Measurements from ENCODE around the gene NUP98. TPM values are rescaled to one million over a fixed set of nuclear protein-coding genes. Genes with fewer than 3 reads are reported as not detected.

Gene NUP98
- total RNA-seq, 1 donor from 2014 or later, result 137 TPM

DNA sequence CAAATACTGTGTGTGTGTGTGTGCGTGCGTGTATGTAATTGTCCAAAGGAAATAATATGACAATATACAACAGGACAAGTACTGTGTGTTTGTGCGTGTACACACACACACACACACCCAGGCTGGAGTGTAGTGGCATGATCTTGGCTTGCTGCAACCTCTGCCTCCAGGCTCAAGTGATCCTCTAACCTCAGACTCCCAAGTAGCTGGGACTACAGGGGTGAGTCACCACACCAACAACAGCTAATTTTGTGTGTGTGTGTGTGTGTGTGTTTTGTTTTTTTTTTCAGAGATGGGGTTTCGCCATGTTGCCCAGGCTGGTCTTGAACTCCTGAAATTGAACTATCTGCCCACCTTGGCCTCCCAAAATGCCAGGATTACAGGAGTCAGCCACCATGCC is 61.5 kb downstream of the NUP98 start:
- no peak for DNase-seq (ENCODE audit: low spot score)

DNA sequence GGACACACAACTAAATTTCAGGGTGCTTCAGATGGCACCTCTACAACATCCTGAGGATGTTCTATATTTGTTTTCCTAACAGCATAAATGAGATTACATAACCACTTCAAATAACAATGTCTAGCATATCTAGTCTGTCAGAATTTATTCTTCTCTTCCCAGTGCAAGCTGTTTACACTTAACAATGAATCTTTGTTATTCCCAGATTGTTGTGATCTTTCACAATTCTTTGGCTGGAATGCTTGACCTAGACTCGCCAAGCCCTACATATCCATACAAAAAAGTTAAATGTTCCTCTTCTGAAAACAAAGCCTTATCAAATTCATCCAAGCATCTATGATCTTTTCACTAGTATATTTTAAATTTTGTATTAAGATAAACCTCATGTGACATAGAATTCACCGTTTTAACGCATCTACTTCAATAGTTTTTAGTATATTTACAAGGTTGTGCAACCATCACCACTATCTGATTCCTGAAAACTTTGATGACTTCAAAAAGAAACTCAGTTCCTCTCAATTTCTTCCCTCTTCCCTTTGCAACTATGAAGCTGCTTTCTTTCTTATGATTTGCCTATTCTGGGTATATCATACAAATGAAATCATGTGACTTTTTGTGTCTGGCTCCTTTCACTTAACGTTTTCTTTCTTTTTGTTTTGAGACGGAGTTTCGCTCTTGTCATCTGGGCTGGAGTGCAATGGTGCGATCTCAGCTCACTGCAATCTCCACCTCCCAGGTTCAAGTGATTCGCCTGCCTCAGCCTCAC is 64.5 kb downstream of the NUP98 start:
- DNase-seq (ENCODE audit: low spot score), result no peak

DNA sequence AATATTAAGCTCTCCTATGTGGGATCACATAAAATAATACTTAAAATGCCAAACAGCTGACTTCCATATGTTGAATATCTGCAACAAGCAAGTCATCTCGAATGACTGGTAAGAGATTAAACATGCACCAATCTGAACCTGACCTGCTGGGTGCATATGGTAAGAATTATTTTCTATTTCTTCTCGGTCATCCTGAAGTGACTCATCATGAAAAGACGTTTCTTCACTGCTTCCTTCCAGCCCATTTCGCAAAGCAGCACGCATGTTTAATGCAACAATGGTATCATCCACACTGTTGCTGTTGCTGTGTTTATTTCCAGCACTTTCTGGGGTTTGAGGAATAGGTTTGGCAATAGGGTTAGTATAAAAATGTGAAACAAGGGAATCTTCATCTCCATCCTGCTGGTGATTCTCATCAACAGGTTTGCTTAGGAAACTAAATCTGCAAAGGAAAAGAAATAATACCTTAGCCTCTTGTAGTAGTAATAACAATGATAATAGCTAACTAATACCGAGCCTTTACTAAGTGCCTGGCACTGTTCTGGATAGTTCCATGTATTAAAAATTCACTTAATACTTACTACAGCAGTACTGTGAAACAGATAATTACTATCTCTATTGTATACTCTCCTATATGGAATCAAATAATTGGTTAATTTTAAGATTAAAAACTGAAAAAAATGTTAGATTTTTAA is 74.2 kb downstream of the NUP98 start:
- no peak for DNase-seq (ENCODE audit: low spot score)

DNA sequence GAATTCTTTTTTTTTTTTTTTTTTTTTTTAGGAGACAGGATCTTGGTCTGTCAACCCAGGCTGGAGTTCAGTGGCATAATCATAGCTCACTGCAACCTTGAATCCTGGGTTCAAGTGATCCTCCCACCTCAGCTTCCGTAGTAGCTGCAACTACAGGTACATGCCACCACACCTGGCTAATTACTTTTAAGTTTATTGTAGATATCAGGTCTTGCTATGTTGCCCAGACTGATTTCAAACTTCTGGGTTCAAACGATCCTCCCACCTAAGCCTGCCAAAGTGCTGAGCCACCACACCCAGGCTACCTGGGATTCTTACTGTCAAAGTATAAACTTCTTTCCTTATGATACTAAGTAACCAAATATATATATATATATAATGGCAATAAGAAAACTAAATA is 75.3 kb downstream of the NUP98 start:
- no peak for DNase-seq (ENCODE audit: low spot score)

DNA sequence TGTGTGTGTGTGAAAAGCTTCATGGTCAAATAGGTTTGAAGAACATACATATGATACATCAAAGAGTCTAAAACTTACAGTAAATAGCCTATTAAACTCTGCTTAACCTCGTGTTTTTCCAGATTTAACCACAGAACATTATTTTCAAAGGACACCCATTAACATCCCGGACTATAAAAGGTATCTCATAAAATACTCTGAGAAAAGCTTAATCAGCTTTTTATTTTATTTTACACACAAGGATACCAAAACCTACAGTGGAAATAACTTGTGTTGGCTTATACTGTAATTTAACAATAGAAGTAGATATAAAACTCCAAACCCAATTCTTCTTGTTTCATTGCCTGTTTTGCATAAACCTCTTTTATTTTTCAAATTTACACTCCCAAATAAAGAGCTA is 76.4 kb downstream of the NUP98 start:
- DNase-seq (ENCODE audit: low spot score), result no peak

DNA sequence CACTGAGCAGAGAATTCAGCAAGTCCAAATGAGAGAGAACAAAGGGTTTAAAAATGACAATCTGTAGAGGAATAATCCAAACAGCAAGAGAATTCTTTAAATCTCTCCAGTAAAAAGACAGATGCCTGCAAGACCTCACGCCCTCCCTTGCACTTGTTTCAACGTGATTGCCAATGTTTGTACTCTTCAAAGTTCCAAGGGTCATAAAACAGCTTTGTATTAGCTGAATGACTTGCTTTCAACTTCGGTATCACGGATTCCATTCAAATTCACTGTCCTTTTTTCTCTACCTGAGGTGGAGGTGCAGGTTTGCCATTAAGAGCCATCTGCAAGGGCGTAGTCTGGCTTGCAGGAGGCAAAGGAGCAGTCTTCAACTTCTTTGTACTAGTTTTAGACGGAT is 85.1 kb downstream of the NUP98 start:
- DNase-seq (ENCODE audit: low spot score), result no peak

DNA sequence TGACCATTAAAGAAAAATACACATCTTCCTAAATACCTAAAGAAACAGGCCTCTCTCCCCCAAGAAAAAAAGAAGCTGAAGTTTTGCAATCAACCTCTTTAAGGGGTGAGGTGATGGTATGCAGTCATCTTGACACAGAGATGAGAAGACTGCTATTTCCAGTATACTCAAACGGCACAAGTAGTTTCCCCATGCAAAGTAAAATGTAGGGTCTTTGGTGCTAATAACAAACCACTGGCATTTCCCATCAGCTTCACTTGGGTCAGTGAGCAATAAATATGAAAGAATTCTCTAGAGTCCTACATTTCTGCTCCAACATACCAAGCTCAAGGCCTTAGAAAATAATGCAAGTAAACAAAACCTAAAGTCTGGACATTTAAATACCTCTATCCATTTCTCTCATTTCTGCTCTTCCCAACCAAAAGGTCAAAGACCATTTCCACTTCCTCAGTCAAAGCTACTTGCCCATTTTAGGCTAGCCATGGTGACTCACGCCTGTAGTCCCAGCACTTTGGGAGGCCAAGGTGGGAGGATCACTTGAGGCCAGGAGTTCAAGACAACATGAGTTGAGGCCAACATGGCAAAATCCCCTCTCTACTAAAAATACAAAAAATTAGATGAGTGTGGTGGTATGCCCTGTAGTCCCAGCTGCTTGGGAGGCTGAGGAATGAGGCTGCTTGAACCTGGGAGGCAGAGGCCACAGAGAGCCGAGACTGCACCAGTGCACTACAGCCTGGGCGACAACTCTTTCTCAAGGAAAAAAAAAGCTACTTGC is 86.7 kb downstream of the NUP98 start:
- DNase-seq (ENCODE audit: low spot score), result no peak

DNA sequence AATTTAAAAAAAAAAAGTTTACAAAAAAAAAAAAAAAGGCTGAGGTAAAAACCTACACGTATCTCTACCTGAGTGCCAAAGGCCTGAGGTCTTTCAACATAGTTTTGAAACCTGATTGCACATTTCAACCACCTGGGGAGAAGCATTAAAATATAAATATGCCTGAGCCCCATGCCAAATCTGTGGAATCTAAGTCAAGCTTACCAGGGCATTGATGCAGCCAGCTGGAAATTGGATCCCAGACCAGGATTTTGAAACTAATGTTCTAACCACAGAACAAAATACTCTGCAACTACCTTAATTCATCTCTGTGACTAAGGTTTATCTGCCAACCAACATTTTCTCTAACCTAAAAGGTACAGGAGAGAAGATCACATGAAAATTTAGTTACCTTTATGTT is 87.4 kb downstream of the NUP98 start:
- no peak for DNase-seq (ENCODE audit: low spot score)

DNA sequence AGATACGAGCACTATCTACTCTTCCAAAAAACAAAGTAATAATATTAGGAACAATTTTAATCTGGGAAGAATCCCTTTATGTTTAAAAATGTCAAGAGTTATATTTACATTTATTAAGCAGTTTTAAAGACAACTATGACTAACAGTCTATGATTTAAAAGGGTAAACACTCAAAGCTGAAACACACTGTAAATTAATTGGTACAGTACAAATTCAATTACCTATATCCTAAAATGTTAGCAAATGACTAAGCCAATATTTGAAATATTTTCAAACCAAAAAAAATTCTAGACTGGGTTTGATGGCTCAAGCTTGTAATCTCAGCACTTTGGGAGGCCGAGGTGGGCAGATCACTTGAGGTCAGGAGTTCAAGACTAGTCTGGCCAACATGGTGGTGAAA is 90.2 kb downstream of the NUP98 start:
- DNase-seq (ENCODE audit: low spot score), result no peak

DNA sequence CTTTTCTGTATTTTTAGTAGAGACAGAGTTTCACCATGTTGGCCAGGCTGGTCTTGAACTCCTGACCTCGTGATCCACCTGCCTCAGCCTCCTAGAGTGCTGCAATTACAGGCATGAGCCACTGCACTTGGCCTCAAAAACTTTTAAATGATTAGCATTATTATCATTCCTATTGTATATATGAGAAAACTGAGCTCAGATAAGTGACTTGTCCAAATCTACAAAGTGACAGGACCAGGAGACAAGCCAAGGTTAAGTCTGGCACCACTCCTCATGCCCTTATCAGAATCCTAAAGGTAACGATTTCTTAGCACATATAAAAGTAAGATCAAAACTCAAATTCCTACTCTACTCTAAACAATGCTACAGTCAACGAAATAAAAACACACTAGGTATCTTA is 94.0 kb downstream of the NUP98 start:
- DNase-seq (ENCODE audit: low spot score), result no peak

DNA sequence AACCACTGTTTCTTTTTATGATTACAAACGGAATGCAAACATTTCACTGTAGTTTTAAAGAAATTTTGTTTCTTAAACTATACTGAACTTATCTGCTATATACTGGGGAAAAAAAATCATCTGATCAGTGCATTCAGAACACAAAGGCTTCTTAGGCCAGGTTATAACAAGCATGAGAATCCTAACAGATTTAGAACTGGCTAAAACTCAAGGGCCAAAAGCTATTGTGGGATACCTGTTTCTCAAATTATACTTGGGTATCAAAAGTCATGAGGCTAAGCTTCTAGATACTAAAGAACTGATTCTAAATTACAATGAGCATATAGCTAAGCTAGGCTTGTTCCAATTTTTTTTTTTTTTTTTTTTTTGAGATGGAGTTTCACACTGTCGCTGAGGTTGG is 96.4 kb downstream of the NUP98 start:
- DNase-seq (ENCODE audit: low spot score), result no peak

DNA sequence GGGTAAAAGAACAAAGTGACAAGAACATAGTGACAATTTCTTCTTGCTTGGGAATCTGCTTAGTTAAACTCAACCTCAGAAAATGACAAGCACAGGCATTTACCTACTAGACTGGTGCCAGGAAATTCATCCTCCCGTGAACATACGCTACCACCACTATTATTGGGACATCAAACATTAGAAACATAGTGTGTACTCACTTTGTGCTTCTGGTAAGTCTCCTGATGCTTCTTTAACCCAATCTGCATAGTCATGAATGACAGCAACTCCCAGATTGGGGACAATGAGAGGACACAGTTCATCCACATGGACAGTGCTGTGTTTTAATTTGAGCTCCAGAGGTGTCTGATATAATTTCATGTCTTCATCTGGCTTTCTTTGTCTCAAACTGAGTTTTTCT is 96.9 kb downstream of the NUP98 start:
- no peak for DNase-seq (ENCODE audit: low spot score)

DNA sequence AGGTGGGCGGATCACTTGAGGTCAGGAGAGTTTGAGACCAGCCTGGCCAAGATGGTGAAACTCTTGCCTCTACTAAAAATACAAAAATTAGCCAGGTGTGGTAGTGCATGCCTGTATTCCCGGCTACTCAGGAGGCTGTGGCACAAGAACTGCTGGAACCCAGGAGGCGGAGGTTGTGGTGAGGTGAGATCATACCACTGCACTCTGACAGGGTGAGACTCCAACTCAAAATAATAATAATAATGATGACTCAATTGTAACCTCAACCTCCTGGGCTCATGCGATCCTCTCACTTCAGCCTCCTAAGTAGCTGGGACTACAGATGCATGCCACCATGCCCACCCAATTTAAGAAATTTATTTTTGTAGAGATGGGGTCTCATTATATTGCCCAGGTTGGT is 110.6 kb downstream of the NUP98 start:
- no peak for DNase-seq (ENCODE audit: low spot score)

DNA sequence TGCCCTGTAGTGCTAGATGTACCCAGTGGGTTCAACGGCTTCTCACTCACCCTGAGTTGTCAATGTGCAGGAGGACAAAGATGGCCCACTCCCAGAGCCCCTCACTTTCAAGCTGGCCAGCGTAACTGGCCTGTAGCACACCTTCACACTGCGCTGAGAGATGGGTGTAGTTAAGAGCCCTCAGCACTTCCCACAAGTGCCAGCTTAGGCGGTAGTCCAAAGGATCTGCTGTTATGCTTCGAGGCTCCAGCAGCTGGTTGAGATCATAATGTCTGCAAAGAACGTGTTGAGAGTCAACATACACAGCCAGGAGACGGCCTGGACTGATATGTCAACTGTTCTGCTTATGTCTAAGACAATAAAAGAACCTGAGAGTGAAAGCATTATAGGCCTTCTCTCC is 111.4 kb downstream of the NUP98 start:
- no peak for DNase-seq (ENCODE audit: low spot score)

DNA sequence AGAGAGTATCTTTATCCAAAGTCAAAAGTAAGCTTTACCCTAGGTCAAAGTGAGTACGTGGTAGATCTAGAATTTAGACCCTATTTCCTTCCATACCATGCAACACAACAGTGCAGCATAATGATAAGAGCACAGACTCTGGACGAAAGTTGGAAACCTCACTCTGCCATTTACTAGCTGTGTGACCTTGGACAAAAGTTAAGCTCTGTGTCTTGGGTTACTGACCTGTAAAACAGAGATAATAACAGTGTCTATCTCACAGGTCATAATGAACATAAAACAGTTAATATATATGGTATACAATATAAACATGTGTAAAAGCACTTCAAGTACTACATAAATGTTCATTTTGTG is 112.6 kb downstream of the NUP98 start:
- no peak for DNase-seq (ENCODE audit: low spot score)

DNA sequence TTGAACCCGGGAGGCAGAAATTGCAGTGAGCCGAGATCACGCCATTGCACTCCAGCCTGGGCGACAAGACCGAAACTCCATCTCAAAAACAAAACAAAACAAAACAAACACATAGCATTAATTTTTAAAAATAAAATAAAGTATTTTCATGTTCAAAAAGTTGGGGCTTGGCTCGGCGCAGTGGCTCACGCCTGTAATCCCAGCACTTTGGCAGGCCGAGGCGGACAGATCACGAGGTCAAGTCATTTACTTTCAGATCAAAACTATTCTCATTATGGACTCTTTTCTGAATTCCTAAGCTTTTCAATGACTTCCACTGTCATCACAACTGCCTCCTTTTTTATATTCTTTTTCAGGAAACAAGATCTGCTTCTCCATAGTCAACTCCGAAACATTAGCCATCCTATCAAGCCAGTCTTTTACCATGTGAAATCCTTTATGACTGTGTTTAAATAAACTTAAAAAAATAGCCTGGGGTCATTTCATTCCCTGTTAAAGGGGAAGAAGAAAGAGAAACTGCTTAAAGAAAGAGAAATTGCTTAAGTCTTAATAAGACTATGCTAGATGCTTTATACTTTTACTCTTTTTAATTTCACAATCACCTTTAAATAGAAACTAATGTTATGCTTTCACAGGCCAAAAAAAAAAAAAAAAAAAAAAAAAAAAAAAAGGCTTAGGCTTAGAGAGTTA is 113.1 kb downstream of the NUP98 start:
- no peak for DNase-seq (ENCODE audit: low spot score)

DNA sequence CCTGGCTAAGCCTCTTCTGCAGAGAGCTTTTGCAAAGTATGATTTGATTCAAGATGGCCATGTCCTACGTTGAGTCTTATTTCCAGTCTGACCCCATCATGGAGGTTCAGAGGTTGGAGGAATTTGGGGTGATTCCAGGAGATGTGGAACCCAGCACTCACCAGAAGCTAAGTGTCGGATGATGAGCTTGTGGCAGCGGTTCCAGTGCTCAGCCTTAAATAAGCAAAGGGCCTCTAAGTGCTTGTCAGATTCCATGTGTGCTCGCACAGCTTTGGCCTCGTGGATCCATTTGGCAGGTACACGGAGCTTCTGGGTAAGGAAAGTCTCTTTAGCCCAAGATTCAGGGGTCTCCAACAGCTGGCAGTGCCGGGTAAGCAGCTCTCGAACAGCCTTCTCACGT is 114.3 kb downstream of the NUP98 start:
- no peak for DNase-seq (ENCODE audit: low spot score)

DNA sequence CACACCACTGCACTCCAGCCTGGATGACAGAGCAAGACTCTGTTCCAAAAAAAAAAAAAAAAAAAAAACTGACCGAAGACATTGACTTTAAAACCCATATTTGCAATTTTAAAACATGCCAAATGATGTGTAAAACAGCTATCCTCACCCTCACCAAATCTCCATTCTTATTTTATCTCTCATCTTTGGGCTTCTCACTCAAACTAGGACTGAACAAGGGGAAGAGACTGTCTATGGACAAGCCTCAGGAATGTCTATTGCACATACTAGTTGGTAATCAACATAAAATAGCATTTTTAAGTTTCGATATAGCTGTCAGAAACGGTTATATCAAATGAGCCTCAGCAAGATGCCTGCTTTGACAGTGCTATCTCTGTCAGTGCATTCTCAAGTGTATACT is 118.3 kb downstream of the NUP98 start:
- DNase-seq (ENCODE audit: low spot score), result no peak

DNA sequence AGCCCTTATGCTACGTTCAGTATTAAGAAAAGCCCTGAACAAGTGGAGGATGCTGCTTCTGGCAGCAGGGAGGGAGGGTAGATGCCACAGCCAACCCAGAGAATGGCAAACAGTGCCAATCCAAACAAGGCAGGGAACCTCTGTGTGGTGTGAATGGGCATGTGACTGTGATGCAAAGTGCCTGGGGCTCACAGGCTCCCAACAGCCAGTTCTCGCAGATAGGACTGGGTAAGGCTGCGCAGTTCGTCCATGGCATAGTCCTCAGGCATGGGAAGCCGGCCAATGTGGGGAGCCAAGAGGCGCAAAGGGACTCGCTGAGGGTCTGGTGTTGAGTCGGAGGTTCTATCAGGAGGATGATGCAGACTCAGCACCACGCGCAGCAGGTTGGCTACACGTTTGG is 121.4 kb downstream of the NUP98 start:
- no peak for DNase-seq (ENCODE audit: low spot score)

DNA sequence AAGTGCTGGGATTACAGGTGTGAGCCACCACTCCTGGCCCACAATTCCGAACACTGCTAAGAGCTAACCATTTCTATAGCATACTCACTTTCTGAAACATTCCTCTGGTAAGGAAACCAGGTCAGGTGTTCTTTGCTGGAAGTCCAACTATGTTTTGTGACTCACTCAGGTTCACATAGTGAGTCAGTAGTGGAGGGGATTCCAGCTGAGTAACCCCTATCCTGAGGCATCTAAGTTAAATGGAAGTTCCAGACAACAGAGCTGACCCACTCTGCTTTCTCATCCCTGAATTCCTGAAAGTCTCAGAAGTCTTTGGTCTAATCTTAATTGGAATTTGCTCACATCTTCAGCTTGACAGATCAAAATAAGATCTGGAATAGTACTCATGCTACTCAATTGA is 123.2 kb downstream of the NUP98 start:
- DNase-seq (ENCODE audit: low spot score), result no peak

DNA sequence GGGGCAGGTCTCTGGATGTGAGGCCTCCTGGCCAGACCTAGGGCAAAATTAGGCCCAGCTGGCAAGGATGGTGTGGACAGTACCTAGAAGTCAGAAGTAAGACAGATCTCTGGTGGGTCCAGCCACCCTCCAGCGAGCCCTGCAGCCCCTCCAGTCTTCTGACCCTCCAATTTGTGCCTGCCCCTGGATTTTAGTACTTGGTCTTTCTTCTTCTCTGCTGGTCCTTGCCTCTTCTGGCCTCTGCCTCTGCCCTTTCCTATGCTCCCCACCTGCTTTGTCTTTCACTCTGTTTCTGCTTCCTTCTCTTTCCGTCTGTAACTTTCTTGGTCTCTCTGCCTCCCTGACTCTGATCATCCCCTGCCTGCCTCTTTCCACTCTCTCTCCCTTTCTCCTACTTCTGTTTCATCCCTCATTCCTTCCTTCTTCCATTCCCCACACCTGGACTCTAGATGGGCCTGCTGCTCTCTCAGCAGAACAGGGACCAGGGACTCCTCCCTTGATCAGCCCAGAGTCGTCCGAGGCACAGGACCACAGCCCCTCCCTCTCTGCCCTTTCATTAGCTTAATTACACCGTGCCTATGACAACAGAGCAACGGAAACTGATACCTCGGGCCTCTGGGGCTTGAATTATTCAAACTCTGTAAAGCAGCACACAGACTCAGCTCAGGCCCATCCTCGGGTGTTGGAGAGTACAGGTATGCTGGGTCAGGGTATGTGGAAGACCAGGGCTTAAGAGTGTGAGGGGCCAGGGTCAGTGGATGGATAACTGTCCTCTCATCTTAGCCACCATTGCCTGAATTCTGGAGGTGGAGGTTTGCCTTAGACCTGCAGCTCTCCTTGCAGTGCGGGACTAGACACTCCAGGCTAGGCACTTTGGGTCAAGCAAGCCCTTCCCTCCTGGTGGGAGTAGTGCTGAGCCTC is 125.8 kb downstream of the NUP98 start, which contains the start of gene CHRNA10:
Gene CHRNA10 (minus strand): TSS at position 51 of the 921 bp plus-strand sequence. CDS start 72 bp downstream, outside the sequence.
- no peak for DNase-seq (ENCODE audit: low spot score)
